ES-I3 (cell line): ENCODE measurements around the gene SLA2.
"Not testable (repeated sequence)": the region's sequence is repeated elsewhere in the genome, so short reads cannot be mapped to it uniquely, and the experiment has no call there.

Source experiments
- H3K36me3 ChIP-seq: 2 replicates; pipeline ENCODE4 v1.6.1; 2013; ENCODE audit warnings: mild to moderate bottlenecking, low read length, control low read depth, moderate library complexity; ENCODE audit not compliant: insufficient read depth
- H3K4me1 ChIP-seq: 2 replicates; pipeline ENCODE4 v1.6.1; 2013; ENCODE audit warnings: mild to moderate bottlenecking, control low read depth, low read length; ENCODE audit not compliant: insufficient read depth
- H3K9ac ChIP-seq: 2 replicates; pipeline ENCODE4 v1.6.1; 2013; ENCODE audit warnings: low read depth, mild to moderate bottlenecking, low read length, moderate library complexity
- H3K9me3 ChIP-seq: 2 replicates; pipeline ENCODE4 v1.6.1; 2013; ENCODE audit warnings: mild to moderate bottlenecking, low read length, moderate library complexity; ENCODE audit not compliant: control insufficient read depth, insufficient read depth

SLA2 gene

DNA sequence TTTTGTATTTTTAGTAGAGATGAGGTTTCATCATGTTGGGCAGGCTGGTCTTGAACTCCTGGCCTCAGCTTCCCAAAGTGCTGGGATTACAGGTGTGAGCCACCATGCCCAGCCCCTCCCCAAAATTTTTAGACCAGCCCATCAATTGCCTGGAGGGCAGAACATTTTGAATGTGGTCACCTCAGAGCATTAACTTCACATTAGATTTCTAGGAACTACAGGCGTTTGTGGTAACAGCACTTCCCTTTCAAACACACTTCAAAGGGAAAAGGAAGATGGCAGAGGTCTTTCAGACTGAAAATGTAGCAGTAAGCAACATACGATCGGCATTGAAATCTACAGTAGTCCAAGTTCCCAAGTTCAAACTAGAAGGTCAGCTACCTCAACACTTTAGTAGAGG, 12.3 kb upstream of the SLA2 start:
- H3K9ac ChIP-seq = no peak overlapping the region
- peaks cover 3% of the 10 kb centered on the region; the same call in 1 of the 2 replicates for H3K36me3 ChIP-seq
- 0 out of 2 replicates have a peak, but pooled peaks cover 4% of the 10 kb centered on the region for H3K4me1 ChIP-seq
- H3K9me3 ChIP-seq = no peaks in the 10 kb centered on the region

DNA sequence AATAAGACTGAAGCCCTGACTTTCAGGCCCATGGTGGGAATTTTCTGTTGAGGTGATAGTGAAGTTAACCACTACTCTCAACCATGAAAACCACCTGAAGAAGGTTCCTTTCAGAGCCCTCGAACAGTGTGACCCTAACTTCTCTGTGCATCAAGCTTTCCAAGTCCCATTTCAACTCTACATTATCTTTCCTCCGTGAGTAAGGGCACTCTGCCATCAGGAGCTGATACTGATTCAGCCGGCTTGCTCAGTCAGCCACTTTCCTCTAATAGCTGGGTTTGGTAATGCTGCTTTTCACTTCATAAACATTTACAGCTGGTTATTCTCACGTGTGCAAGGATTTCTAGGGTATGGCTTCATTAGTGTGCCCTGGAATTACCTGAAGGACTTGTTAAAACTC, 10.7 kb upstream of the SLA2 start:
- Histone ChIP-seq H3K9me3 (no peaks in the 10 kb centered on the region), H3K9ac (no peak overlapping the region), H3K4me1 (0 out of 2 replicates have a peak, but pooled peaks cover 4% of the 10 kb centered on the region), H3K36me3 (peaks cover 3% of the 10 kb centered on the region; the same call in 1 of the 2 replicates)

GRCh38 chr20:36655004-36655403, 9.0 kb upstream of the SLA2 start:
- H3K9me3 ChIP-seq = no peaks in the 10 kb centered on the region
- 0 out of 2 replicates have a peak, but pooled peaks cover 4% of the 10 kb centered on the region for H3K4me1 ChIP-seq
- H3K36me3 ChIP-seq = peaks cover 3% of the 10 kb centered on the region; the same call in 1 of the 2 replicates
- no peak overlapping the region for H3K9ac ChIP-seq

DNA sequence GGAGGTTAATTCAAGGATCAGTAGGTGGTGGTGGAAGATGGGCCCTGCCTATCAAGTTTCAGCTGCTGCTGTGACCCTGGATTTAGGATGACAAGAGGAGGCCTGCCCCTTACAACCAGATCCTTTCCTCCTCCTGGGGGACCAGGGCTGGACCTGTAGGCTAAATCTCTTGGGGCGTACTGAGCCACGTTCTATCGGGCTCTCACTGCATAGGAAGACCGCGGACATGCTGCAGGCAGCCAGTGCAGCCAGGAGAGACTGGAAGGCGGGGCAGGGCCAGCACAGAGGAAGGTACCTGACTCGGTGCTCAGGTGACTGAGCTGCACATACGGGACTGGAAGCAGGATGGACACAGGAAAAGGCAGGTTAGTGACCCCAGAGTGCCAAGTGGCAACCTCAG, 8.5 kb upstream of the SLA2 start:
- Histone ChIP-seq H3K9me3 (no peaks in the 10 kb centered on the region), H3K9ac (no peak overlapping the region), H3K4me1 (0 out of 2 replicates have a peak, but pooled peaks cover 4% of the 10 kb centered on the region), H3K36me3 (peaks cover 3% of the 10 kb centered on the region; the same call in 1 of the 2 replicates)

DNA sequence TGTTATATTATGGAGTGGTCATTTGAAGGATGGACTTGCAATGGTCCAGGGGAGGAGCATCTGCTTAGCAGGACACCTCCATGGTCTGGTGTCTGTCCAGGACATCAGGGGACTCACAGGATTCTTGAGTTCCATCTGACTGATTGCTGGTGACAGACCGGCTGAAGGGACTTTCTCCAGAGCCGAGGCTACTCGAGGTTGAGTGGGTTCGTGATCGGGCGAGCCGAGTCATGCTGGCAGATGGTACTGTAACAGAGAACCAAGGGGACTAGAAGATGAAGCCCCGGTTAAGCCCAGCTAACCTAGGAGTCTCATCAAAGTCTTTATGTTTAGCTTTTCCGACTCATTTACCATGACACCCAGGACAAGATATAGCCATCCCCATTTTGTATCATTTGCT, 7.5 kb upstream of the SLA2 start:
- no peak overlapping the region for H3K9ac ChIP-seq
- peaks cover 3% of the 10 kb centered on the region; the same call in 1 of the 2 replicates for H3K36me3 ChIP-seq
- H3K9me3 ChIP-seq = no peaks in the 10 kb centered on the region
- 0 out of 2 replicates have a peak, but pooled peaks cover 2% of the 10 kb centered on the region for H3K4me1 ChIP-seq

DNA sequence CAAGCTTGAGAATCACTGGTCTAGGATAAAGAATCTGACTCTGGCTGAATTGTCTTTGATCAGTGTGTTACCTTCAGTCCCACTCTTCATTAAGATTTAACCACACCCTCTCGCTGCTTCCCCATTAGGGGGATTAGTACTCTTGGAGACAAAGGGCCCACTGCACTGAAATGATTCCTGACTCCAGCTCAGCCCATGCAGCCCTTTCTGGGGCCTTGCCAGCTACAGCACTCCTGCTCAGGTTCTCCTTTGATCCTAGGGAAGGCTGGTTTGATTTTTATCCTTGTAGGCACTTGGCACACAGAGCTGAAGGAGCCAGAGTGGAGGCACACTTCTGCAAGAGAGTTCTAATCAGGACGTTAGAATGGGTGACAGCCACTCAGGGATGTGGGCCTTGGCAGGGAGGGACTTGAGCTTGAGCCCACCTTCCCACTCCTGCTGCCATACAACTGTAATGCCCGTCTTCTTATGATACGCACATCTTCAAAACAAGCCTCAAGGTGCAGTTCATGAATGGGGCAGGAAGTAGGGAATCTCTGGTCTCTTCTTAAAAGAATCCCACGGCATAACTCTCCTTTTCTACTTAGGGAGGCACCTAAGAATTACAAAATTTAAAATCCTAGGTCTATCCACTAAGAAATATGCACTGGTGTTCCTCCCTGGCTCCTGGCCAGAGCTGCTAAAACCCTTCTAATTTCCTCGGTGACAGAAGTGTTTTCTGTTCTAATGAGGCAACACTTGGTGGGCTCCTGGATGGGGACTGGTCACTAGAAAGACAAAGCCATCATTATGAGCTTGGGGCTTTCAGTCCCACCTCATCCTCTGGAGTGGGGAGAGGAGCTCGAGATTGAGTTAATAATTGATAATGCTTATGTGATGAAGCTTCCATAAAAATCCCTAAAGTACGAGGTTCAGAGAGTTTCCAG, 1.5 kb upstream of the SLA2 start:
- H3K9ac ChIP-seq = no peak overlapping the region

DNA sequence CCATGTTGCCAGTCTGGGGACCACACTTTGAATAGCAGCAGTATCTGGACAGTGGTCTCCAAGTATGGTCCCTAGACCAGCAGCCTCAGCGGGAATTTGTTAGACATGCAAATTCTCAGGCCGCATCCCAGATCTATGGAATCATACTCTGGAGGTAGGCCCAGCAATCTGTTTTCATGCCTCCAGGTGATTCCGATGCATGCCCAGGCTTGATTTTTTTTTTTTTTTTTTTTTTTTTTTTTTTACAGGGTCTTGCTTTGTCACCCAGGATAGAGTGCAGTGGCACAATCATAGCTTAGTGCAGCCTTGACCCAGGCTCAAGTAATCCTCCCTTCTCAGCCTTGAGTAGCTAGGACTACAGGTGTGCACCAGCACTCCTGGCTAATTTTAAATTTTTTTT, 682 bp upstream of the SLA2 start:
- H3K9me3 ChIP-seq = no peaks in the 10 kb centered on the region
- no peak overlapping the region for H3K9ac ChIP-seq
- peaks cover 11% of the 10 kb centered on the region for H3K4me1 ChIP-seq
- no peaks in the 10 kb centered on the region for H3K36me3 ChIP-seq

More for the DNA sequence above, 1.5 kb upstream of the SLA2 start:
- Histone ChIP-seq H3K36me3 (no peaks in the 10 kb centered on the region), H3K4me1 (peaks cover 11% of the 10 kb centered on the region), H3K9me3 (no peaks in the 10 kb centered on the region)

GRCh38 chr20:36645353-36645752, 643 bp downstream of the SLA2 start:
- Histone ChIP-seq H3K36me3 (no peaks in the 10 kb centered on the region), H3K9ac (no peak overlapping the region), H3K4me1 (peaks cover 11% of the 10 kb centered on the region), H3K9me3 (no peaks in the 10 kb centered on the region)

- no peaks in the 10 kb centered on the region for H3K9me3 ChIP-seq
Observed at GRCh38 chr20:36644706-36645095, 1.3 kb downstream of the SLA2 start.

DNA sequence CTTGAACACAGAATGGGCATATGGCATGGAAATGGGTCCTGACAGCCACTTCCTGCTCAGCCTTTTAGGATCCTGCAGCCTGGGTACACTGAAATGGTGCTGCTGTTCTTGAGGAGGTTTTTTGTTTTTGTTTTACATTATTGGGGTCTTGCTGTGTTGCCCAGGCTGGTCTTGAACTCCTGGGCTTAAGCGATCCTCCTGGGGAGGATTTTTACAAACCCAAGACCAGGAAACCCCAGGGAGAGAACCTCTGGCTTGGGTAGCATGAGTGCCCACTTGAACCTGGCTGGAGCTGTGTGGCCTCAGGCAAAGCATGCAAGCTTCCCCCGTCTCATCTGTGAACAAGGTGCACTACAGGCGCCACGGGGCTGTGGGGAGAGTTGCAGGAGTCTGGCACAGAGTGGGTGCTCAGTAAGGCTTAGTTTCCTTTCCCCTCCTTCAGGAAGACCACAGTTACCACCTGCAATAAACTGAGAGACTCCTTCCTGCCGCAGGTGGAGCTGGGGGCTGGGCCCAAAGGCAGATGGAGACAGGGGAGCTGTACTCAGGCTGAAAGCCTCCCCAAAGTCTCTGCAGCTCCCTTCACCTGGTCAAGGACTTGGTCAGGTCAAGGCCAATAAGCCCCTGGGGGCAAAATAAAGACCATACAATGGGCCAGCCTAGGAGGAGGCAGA, 1.8 kb downstream of the SLA2 start:
- Histone ChIP-seq H3K36me3 (no peaks in the 10 kb centered on the region), H3K4me1 (peaks cover 11% of the 10 kb centered on the region), H3K9ac (no peak overlapping the region), H3K9me3 (no peaks in the 10 kb centered on the region)

More at GRCh38 chr20:36644706-36645095, 1.3 kb downstream of the SLA2 start:
- peaks cover 11% of the 10 kb centered on the region for H3K4me1 ChIP-seq
- no peaks in the 10 kb centered on the region for H3K36me3 ChIP-seq
- no peak overlapping the region for H3K9ac ChIP-seq

GRCh38 chr20:36642136-36642535, 3.9 kb downstream of the SLA2 start:
- H3K4me1 ChIP-seq = peaks cover 7% of the 10 kb centered on the region
- H3K9me3 ChIP-seq = no peaks in the 10 kb centered on the region
- H3K9ac ChIP-seq = no peak overlapping the region
- H3K36me3 ChIP-seq = no peaks in the 10 kb centered on the region

GRCh38 chr20:36641506-36641843, 4.5 kb downstream of the SLA2 start:
- no peaks in the 10 kb centered on the region for H3K36me3 ChIP-seq
- H3K9ac ChIP-seq = no peak overlapping the region
- H3K4me1 ChIP-seq = 0 out of 2 replicates have a peak, but pooled peaks cover 4% of the 10 kb centered on the region
- H3K9me3 ChIP-seq = no peaks in the 10 kb centered on the region

- not testable (repeated sequence) for H3K4me1 ChIP-seq, H3K36me3 ChIP-seq, H3K9me3 ChIP-seq, H3K9ac ChIP-seq
Observed at GRCh38 chr20:36638876-36639400, 7.1 kb downstream of the SLA2 start.

DNA sequence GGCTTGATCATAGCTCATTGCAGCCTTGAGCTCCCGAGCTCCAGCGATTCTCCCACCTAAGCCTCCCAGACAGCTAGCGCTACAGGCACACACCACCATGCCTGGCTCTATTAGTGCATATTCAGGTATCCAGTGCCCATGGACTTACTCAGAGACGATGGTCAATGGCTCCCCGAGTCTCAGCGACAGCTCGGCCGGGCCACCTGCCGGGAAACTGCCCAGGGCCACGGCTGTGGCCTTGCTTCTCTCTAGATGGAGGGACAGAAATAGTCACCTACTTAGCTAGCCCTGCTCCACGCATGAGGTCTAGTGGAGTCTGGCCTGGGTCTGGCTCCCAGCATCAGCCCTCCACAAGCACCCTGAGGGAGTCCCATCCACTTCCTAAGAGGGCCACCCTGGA, 11.7 kb downstream of the SLA2 start:
- Histone ChIP-seq H3K36me3 (no peaks in the 10 kb centered on the region), H3K9ac (no peak overlapping the region), H3K4me1 (no peaks in the 10 kb centered on the region), H3K9me3 (no peaks in the 10 kb centered on the region)
